Measurements from ENCODE around the gene SMIM14. TPM values are rescaled to one million over a fixed set of nuclear protein-coding genes. Genes with fewer than 3 reads are reported as not detected.

Gene SMIM14
- total RNA-seq, 1 donor from 2014 or later, result 91.0 TPM

GRCh38 chr4:39587881-39588280, 50.8 kb downstream of the SMIM14 start:
- Mint-ChIP-seq H3K4me1 (no peaks in the 10 kb centered on the region), H3K9me3 (no peaks in the 10 kb centered on the region), H3K27me3 (ENCODE audit: insufficient read depth, low read depth) (no peaks in the 10 kb centered on the region), H3K27ac (no peak overlapping the region), H3K4me3 (no peak overlapping the region), H3K36me3 (peaks cover 7% of the 10 kb centered on the region)
- Histone ChIP-seq H3K9me3 (ENCODE audit: low read depth) (no peaks in the 10 kb centered on the region), H2AFZ (replicated peaks) (no peak overlapping the region), H3K27ac (no peak overlapping the region), H3K4me2 (no peak overlapping the region), H3K4me3 (no peak overlapping the region), H4K20me1 (ENCODE audit: low read depth) (no peaks in the 10 kb centered on the region), H3F3A (ENCODE audit: low read depth) (no peaks in the 10 kb centered on the region), H3K9ac (no peak overlapping the region), H3K79me2 (ENCODE audit: low read depth) (no peaks in the 10 kb centered on the region), H3K4me1 (no peaks in the 10 kb centered on the region), H3K36me3 (no peaks in the 10 kb centered on the region), H3K27me3 (no peaks in the 10 kb centered on the region)
- TF ChIP-seq CTCF (IDR thresholded peaks at IDR 0.05) (no peak), EZH2 (IDR thresholded peaks at IDR 0.05) (no peak), EZH2phosphoT487 (IDR thresholded peaks at IDR 0.05) (no peak)
- no peak for DNase-seq (ENCODE audit: low spot score)

GRCh38 chr4:39574946-39575345, 63.7 kb downstream of the SMIM14 start:
- Histone ChIP-seq H3K9me3 (ENCODE audit: low read depth) (no peaks in the 10 kb centered on the region), H3K36me3 (no peaks in the 10 kb centered on the region), H2AFZ (replicated peaks) (no peak overlapping the region), H3K4me2 (no peak overlapping the region), H4K20me1 (ENCODE audit: low read depth) (no peaks in the 10 kb centered on the region), H3K4me1 (no peaks in the 10 kb centered on the region), H3F3A (ENCODE audit: low read depth) (no peaks in the 10 kb centered on the region), H3K27me3 (no peaks in the 10 kb centered on the region), H3K9ac (no peak overlapping the region), H3K79me2 (ENCODE audit: low read depth) (no peaks in the 10 kb centered on the region), H3K4me3 (no peak overlapping the region), H3K27ac (no peak overlapping the region)
- no peak for DNase-seq (ENCODE audit: low spot score)
- Mint-ChIP-seq H3K36me3 (peaks cover 2% of the 10 kb centered on the region), H3K27ac (no peak overlapping the region), H3K9me3 (no peaks in the 10 kb centered on the region), H3K27me3 (ENCODE audit: insufficient read depth, low read depth) (peaks cover 3% of the 10 kb centered on the region), H3K4me3 (no peak overlapping the region), H3K4me1 (no peaks in the 10 kb centered on the region)
- no peak for TF ChIP-seq EZH2 (IDR thresholded peaks at IDR 0.05)
- TF ChIP-seq EZH2phosphoT487 (IDR thresholded peaks at IDR 0.05), result no peak
- no peak for TF ChIP-seq CTCF (IDR thresholded peaks at IDR 0.05)

- no peaks in the 10 kb centered on the region for H3F3A ChIP-seq (ENCODE audit: low read depth)
- H3K79me2 ChIP-seq (ENCODE audit: low read depth), result no peaks in the 10 kb centered on the region
- no peak overlapping the region for H3K9ac ChIP-seq
- H3K27me3 ChIP-seq, result no peaks in the 10 kb centered on the region
- no peak for DNase-seq (ENCODE audit: low spot score)
- no peak overlapping the region for H3K27ac ChIP-seq
- H3K9me3 ChIP-seq (ENCODE audit: low read depth), result no peaks in the 10 kb centered on the region
- Mint-ChIP-seq H3K36me3 (no peaks in the 10 kb centered on the region), H3K9me3 (no peaks in the 10 kb centered on the region), H3K4me3 (no peak overlapping the region), H3K27ac (no peak overlapping the region), H3K27me3 (ENCODE audit: insufficient read depth, low read depth) (peaks cover 3% of the 10 kb centered on the region), H3K4me1 (no peaks in the 10 kb centered on the region)
- no peak overlapping the region for H3K4me2 ChIP-seq
- no peaks in the 10 kb centered on the region for H3K4me1 ChIP-seq
- H4K20me1 ChIP-seq (ENCODE audit: low read depth), result no peaks in the 10 kb centered on the region
- H3K36me3 ChIP-seq, result no peaks in the 10 kb centered on the region
- H2AFZ ChIP-seq (replicated peaks), result no peak overlapping the region
- no peak for TF ChIP-seq EZH2phosphoT487 (IDR thresholded peaks at IDR 0.05)
- no peak for TF ChIP-seq EZH2 (IDR thresholded peaks at IDR 0.05)
- no peak for TF ChIP-seq CTCF (IDR thresholded peaks at IDR 0.05)
- no peak overlapping the region for H3K4me3 ChIP-seq
Measured at GRCh38 chr4:39571504-39571903, 67.2 kb downstream of the SMIM14 start.

All from neural progenitor cell (in vitro differentiated cells).